Measurements from ENCODE around the gene CADM2. TPM values are rescaled to one million over a fixed set of nuclear protein-coding genes. Genes with fewer than 3 reads are reported as not detected.

Gene CADM2
- total and polyA plus RNA-seq, 8 donors = 0.28 to 4.6 (median 0.42) TPM

- Histone ChIP-seq H3K27me3 (no peaks in the 10 kb centered on the region), H3K9me3 (no peaks in the 10 kb centered on the region), H3K36me3 (no peaks in the 10 kb centered on the region), H3K27ac (no peak overlapping the region), H3K4me1 (no peaks in the 10 kb centered on the region), H3K4me3 (no peak overlapping the region)
- no peak for FAIRE-seq
- WGBS, 2 donors = 64 to 74% methylated on average over 1 of the region's 1 CpG
- TF ChIP-seq CTCF (IDR thresholded peaks at IDR 0.05) = no peak
- no peak for DNase-seq
- intact Hi-C loops (cut with DNase I) = no loop called here
- ATAC-seq = no peak
These were observed 205.6 kb downstream of the CADM2 start for GRCh38 chr3:85164436-85164835.

GRCh38 chr3:85167576-85167975 is 208.8 kb downstream of the CADM2 start:
- Histone ChIP-seq H3K4me1 (no peaks in the 10 kb centered on the region), H3K36me3 (no peaks in the 10 kb centered on the region), H3K27ac (no peak overlapping the region), H3K9me3 (no peaks in the 10 kb centered on the region), H3K27me3 (no peaks in the 10 kb centered on the region), H3K4me3 (no peak overlapping the region)
- WGBS, 2 donors = 69 to 92% methylated on average over 1 of the region's 1 CpG
- DNase-seq = no peak
- no peak for FAIRE-seq
- intact Hi-C loops (cut with DNase I) = no loop called here
- no peak for ATAC-seq
- TF ChIP-seq CTCF (IDR thresholded peaks at IDR 0.05) = no peak

- Histone ChIP-seq H3K4me3 (no peak overlapping the region), H3K9me3 (no peaks in the 10 kb centered on the region), H3K36me3 (no peaks in the 10 kb centered on the region), H3K27ac (no peak overlapping the region), H3K27me3 (no peaks in the 10 kb centered on the region), H3K4me1 (no peaks in the 10 kb centered on the region)
- intact Hi-C loops (cut with DNase I) = no loop called here
- FAIRE-seq = no peak
- no peak for DNase-seq
- WGBS, 2 donors = 30 to 38% methylated on average over 1 of the region's 1 CpG
- no peak for ATAC-seq
- TF ChIP-seq CTCF (IDR thresholded peaks at IDR 0.05) = no peak
These were observed 211.9 kb downstream of the CADM2 start for GRCh38 chr3:85170646-85171045.

GRCh38 chr3:85171976-85172375 is 213.2 kb downstream of the CADM2 start:
- no peak overlapping the region for H3K4me3 ChIP-seq
- no peaks in the 10 kb centered on the region for H3K27me3 ChIP-seq
- DNase-seq = no peak
- H3K36me3 ChIP-seq = no peaks in the 10 kb centered on the region
- no peaks in the 10 kb centered on the region for H3K4me1 ChIP-seq
- H3K27ac ChIP-seq = no peak overlapping the region
- FAIRE-seq = no peak
- H3K9me3 ChIP-seq = no peaks in the 10 kb centered on the region
- TF ChIP-seq CTCF (IDR thresholded peaks at IDR 0.05) = no peak
- WGBS, 2 donors = 61 to 85% methylated on average over 1 of the region's 1 CpG
- ATAC-seq = no peak
- intact Hi-C loops (cut with DNase I) = no loop called here

GRCh38 chr3:85176799-85177198 is 218.0 kb downstream of the CADM2 start:
- 27 to 34% methylated on average over 1 of the region's 1 CpG for WGBS, 2 donors
- Histone ChIP-seq H3K4me3 (no peak overlapping the region), H3K27me3 (no peaks in the 10 kb centered on the region), H3K4me1 (no peaks in the 10 kb centered on the region), H3K27ac (no peak overlapping the region), H3K36me3 (no peaks in the 10 kb centered on the region), H3K9me3 (no peaks in the 10 kb centered on the region)
- intact Hi-C loops (cut with DNase I) = no loop called here
- TF ChIP-seq CTCF (IDR thresholded peaks at IDR 0.05) = no peak
- DNase-seq = no peak
- no peak for FAIRE-seq
- no peak for ATAC-seq

All from pancreas (tissue), 10 donors.